GM10847 (cell line): ENCODE data around the gene BYSL.

ENCODE experiments used
- POLR2A ChIP-seq: IDR thresholded peaks from 2 replicates; pipeline ENCODE4 v1.6.1; 2011; ENCODE audit not compliant: insufficient read length; ENCODE audit errors: extremely low read depth

Gene BYSL

GRCh38 chr6:41920921-41921711 lies at the start of gene BYSL, which contains the start of gene MED20:
TSS of gene BYSL (plus strand) at chr6:41921499. CDS start at chr6:41921563, 64 bp downstream.
TSS of gene MED20 (minus strand) at chr6:41921139. CDS start at chr6:41921018, 121 bp downstream.
- TF ChIP-seq POLR2A: peak; percentile 35

GRCh38 chr6:41871691-41872090 lies 49.6 kb upstream of the BYSL start:
- TF ChIP-seq POLR2A: no peak

DNA sequence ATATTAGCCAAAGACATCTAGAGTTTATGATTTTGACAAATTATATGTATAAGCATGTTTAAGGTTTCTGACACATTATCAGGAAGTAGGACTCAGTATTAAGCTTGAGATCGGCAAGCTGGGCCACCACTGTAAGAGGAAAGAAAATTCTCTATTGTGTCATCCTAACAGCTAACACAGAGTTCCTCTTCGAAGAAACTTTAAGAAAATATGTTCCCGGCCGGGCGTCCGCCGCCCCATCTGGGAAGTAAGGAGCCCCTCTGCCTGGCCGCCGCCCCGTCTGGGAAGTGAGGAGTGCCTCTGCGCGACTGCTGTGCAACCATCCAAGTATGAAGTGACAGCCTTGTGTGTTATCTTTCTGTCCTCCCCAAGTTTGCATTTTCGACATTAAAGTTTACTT lies 49.2 kb upstream of the BYSL start:
- TF ChIP-seq POLR2A: no peak

DNA sequence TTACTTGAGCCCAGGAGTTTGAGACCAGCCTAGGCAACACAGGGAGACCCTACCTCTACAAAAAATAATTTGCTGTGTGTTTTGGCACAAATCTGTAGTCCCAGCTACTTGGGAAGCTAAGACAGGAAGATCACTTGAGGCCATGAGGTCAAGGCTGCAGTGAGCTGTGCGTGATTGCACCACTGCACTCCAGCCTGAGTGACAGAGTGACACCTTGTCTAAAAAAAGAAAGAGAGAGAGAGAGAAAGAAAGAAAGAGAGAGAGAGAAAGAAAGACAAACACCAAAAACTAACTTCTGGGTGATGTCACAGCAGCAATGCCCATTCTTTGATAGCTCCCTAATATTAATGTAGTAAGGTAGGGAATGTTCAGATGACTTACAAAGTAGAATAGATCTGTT lies 46.6 kb upstream of the BYSL start:
- no peak for TF ChIP-seq POLR2A

DNA sequence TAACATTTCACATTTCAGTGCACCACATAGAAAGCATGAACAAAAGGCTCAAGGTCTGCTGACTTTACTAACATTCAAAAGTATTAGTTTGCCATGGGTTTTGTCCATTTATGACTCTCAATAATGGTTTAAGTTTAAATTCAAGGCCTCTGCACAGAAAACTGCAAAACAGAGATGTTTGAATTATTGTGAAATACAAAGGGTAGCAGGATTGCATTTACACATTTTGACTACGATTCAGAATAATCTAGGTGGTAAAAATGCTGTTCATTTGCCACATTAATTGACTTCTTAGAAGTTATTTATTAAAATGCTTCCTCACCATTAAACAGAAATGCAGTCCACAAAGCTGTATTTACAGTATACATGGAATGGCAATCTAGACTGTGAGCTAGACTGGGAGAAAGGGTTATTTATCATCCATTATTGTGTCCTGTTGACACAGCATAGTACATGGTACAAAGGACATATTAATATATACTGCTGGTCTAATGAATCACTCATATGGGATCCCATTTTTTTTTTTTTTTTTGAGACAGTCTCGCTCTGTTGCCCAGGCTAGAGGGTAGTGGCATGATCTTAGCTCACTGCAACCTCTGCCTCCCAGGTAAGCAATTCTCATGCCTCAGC lies 44.1 kb upstream of the BYSL start:
- TF ChIP-seq POLR2A: no peak

- TF ChIP-seq POLR2A: no peak
Measured at GRCh38 chr6:41878246-41878645, 43.1 kb upstream of the BYSL start.

GRCh38 chr6:41878961-41879405 lies 42.3 kb upstream of the BYSL start:
- TF ChIP-seq POLR2A: no peak

DNA sequence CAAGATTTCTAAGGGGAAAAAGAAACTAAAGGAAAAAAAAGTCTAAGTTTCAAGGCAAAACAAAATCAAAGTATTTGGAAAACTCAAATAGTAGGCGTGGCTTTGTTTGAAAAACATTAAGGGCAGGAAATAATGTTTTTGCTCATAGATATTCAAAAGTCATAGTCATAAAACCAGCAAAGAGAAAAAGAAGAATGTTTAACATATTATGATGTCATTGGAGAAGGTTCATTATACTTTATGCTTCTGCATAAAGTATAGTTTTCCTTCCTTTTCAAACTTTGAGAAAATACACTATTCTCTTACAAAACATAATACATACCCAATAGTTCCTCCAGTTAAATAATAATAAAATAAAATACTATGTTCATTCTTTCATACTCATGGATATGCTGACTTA lies 39.8 kb upstream of the BYSL start:
- no peak for TF ChIP-seq POLR2A

- TF ChIP-seq POLR2A: no peak
Measured at GRCh38 chr6:41884957-41885356, 36.3 kb upstream of the BYSL start.

GRCh38 chr6:41885930-41886329 lies 35.4 kb upstream of the BYSL start:
- no peak for TF ChIP-seq POLR2A

DNA sequence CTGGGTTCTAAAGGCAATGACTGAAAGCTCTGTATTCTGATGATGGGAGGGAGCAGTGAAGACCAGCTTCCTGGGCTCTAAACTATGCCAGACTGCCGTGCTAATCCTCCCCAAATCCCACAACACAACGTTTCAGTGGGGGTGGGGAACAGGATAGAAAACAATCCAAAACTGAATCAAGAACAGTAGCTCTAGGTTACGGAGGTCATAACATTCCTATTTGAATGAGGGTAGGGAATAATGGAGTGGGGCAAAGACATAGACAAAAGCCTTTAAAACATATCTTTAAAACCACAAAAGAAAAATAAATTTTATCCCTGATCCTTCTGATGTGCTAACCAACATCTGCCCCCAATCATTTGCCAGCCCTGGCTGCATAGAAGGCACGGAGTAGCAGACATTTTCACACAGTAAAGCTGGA lies 34.0 kb upstream of the BYSL start:
- no peak for TF ChIP-seq POLR2A

- no peak for TF ChIP-seq POLR2A
Measured at GRCh38 chr6:41892921-41893564, 28.3 kb upstream of the BYSL start.

GRCh38 chr6:41894366-41895299 lies 26.7 kb upstream of the BYSL start:
- TF ChIP-seq POLR2A: no peak

DNA sequence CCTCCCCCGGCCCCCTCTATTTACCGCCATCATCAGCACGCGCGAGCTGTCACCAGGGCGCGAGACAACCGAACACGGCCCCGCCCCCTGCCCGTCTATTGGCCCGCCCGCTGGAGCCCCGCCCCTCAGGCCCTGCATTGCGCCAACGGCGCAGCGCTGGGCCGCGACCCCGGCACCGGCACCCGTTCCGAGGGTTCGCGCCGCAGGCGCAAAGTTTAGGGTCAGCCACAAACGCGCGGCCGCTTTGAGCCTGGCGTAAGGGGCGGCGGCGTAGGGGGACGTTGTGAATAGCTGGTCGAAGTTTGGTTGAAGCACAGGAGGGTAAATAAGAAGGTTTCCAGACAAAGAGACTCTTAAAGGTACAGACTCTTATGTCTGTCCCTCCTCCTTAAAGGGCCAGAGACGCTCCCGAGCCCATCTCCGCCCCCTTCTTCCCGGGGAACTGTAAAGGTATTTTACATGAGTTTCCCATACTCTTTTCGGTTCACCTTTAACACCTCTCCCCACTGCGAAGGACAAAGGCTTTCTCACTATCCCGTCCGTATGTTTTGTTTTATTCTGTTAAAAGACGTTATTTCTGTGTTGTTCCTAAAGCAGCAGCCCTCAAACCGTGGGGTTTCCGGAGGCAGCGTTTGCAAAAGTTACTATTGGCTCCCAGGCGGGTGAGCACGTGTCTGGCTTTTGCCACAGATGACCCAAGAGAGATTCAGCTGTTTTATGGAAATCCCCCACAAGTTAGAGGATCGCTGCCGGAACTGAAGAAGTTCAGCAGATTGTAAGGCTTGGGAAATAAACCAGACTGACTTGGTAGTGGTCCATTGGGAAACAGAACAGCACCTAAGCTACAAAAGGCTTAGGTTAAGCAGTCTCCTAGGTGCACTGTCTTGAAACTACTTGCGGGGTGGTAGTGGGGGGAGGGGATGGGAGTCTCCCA lies 25.7 kb upstream of the BYSL start, which contains the start of gene USP49:
TSS of gene USP49 (minus strand) at position 76 of the 934 bp plus-strand sequence. CDS start 88,392 bp downstream, outside the sequence.
- peak; percentile 45 for TF ChIP-seq POLR2A
